Ramos (cell line): ENCODE measurements around the gene GPR32.
"Not testable (repeated sequence)": the region's sequence is repeated elsewhere in the genome, so short reads cannot be mapped to it uniquely, and the experiment has no call there.

ENCODE experiments used
- in situ Hi-C: fragments of 300-500 bp; cut with MboI; formaldehyde crosslinking; loops from one replicate; pipeline ENCODE4 v1.14.3; 2022; ENCODE audit warnings: low sequenced_read_pairs; ENCODE audit not compliant: unreplicated experiment

The GPR32 gene

DNA sequence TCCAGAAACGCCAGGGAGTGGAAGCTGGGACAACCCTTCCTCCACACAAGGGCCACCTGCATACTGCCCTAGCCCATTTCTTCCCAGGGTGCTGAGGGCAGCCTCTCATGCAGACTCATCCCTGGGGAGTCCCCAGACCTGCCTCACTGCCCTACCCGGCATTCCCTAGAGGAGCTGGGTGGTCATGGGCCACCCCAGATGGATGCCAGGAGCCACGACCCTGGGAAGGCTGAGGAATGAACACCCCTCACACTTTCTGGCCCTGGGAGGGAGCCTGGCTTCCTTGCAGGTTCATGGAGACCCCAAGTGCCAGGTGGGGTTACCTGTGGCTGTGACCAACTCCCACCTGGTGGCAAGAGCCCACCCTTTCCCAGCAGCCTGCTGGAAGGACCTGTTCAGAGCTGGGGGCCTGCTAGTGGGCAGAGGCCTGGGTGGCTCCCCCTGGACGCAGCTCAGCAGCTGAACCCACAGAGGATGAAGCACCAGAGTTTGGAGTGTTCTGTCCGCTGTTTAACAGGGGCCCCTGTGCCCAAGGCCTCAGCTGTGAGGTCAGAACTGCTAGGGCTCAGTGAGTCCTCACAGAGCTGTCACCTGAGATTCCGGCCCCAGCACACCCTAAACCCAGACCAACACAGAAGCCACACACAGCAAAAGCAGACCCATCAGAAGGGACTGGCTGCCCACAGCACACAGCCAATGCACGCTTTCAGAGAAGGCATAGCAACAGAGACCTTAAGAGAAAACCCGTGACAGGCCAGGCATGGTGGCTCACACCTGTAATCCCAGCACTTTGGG, 26.6 kb downstream of the GPR32 start:
- in situ Hi-C loops = loop anchor here (25.0 kb wide), 1 partner anchor 535 kb away; no protein-coding TSS in a partner anchor

DNA sequence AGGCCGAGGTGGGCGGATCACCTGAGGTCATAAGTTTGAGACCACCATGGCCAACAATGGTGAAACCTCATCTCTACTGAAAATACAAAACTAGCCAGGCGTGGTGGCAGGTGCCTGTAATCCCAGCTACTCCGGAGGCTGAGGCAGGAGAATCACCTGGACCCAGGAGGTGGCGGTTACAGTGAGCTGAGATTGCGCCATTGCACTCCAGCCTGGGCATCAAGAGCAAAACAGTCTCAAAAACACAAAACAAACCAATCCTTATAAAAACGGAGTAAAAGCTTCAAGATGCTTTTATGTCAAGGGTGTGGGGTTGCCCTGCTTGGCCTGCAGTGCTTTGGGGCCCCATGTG, 27.1 kb downstream of the GPR32 start:
- in situ Hi-C loops = loop anchor here (25.0 kb wide), 1 partner anchor 535 kb away; no protein-coding TSS in a partner anchor

DNA sequence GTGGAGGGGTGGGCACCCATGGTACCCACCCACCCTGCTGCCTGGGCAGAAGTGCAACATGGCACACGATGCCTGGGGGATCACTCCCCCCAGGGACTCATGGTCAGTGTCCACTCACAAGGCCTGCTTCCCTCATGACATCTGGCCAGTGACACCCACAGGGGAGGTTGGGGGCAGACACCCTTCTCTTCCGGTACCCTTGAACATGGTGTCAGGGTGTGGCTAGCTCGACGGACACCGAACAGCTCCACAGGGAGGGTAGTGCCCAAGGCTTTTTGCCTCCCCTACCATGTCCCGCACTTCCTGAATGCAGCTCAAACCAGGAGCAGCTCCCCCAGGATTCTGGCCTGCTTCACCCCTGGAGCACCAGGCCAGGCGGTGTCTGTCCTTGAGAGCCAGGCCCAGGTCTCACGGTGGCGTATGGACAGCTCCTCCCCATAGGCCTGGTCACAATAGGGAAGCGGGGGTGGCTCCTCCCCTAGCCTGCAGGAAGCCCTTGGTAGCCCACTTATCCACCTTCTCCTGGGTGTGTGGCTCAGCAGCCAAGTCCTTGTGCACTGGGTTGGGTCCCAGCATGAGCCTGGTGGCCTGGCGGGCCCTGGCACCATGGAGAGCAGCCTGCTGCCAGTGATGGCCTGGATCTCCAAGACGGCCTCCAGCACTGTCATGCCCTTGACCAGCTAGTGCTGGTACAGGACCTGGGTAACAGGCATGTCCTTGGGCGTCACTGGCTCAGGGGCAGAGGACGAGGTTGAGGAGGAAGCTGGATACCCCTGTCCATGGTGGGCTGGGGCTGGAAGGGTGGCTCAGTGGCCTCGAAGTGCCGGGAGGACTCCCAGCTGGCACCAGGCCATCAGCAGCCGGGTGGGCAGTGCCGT, 27.8 kb downstream of the GPR32 start:
- in situ Hi-C loops = loop anchor here (25.0 kb wide), 1 partner anchor 536 kb away; no protein-coding TSS in a partner anchor

DNA sequence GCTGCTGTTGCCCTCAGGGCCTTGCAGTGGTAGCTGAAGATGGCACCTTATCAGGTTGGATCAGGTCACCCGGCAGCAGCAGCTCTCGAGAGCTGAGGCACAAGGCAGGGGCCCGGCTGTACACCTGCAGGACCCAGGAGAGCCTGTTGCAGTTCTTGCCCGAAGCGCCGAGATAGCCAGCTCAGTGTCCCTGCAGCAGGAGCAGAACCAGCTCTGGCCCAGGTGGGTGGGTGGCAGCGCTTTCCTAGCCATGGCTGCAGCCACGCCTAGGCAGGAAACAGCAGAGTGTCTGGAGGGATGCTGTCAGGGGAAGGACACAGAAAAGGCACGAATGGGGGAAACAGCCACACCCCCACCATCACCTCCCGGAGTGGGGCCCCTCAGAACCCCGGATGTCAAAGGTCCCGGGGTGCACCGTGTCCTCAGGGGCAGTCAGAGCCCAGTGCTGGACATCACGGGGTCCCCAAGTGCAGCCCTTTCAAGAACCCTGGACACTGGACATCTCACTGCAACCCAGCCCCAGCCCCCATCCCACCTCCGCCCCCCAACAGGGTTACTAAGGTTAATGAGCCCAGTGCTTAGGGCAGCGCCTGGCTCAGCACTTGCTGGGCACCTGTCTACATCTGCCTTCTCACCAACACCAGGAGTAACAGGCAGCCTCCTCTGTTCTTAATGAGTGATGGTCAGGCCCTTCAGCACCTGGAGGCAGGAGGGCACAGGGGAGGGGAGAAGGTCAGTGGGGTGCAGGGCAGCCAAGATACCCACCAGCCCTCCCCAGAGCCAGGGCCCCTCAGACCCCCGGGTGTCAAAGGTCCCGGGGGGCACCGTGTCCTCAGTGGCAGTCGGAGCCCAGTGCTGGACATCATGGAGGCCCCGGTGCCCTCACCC, 28.6 kb downstream of the GPR32 start:
- in situ Hi-C loops = loop anchor here (25.0 kb wide), 1 partner anchor 537 kb away; no protein-coding TSS in a partner anchor

DNA sequence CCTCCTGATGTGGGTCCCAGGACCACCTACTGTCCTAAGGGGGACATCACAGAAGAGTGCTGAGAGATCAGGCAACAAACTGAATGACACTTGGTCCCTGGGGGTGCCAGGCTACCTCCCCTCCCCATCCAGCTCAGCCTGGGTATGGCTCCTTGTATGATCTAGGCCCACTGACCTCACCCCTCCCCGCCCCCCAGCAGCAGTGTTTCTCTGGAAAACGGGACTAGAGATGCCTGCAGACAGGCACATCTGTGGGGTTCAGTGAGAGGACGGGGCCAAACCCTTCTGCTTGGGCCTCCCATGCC, 29.2 kb downstream of the GPR32 start:
- in situ Hi-C loops = loop anchor here (25.0 kb wide), 1 partner anchor 537 kb away; no protein-coding TSS in a partner anchor

DNA sequence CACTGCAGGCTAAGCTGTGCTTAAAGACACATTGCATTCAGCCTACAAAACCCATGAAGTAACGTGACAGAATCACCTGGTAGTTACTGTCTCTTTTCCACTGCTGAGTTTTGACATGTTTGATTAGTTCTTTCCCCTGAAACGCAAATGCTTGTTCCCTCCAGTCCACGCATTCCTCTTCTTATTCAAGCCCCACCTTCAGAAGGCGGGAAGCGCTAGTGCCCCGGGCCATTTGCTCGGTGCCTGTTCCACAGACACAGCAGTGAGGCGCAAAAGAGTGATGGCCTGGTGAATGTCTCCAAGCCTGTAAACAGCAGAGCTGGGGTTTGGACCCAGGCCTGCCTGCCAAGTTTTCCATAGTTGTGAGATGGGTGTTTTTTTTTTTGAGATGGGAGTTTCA, 30.8 kb downstream of the GPR32 start:
- in situ Hi-C loops = no loop called here

DNA sequence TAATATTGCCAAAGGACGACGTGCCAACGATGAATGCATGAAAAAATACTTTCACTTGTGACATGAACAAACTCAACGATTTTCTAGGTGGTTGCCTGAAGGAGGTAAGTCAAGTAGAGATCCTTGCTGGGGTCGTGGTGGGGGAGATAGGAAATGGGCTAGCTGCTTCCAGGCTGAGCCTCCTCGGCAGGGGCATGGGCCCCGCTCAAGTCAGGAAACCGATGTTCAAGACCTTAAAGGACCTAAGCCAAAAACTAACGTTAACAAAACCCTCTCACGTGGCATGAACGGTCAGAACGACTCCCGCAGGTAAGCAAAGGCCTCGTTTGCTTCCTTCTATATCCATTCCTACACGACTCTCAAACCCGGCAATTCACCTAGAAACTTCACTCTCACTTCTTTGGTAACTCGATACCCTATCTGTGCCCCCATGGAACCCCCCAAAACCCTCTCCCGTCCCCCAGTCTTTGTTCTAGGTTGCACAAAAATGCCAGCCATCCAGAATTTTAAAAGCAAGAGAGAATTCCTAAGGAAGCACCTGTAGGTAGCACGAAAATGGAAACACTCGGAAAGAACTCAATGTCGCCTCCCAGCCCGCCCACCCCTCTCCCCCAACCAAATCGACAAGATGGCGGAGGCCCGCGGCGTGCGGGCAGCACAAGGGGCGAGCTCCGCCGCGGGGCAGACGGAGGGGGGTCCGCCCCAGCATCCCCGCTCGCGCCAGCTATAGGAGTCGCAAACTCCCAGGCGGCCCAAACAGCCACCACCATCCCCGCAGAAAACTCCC, 33.6 kb downstream of the GPR32 start:
- in situ Hi-C loops = no loop called here

DNA sequence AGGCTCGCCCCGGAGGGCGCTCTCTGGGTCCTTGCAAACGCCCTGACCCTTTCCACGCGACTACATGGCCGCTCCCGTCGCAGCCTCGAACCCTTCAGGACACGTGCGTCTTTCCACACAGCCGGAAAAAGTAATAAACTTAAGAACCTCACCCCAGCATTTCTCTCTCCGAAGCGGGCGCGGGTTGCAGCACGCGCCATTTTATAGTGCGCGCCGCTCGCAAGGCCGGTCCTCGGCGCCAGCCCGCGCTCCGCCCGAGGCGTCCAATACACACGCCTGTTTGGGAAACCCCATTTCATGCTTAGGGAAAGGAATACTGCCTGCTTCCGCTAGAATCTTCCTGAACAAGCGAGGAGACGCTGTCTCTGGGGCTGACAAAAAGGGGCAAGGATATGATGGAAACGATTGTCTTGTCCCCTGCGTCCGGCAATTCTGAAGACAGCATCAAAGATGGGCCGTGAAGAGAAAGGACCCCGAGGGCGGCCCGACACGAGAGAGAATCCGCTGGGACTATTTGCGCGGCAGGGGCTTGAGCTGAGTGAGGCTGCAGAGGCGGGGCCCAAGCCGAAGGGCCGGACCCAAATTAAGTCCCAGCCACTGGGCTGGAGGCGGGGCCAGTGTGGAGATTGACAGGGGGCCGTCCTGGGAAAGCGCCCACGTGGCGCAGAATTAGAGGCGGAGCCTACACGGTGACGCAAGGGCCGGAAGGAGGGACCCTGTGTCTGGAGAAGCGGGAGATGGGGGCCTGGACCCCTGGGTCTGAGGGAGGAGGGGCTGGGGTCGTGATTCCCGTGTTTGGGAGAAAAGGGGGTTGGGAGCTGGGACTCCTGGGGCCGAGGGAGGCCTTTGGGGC, 34.4 kb downstream of the GPR32 start:
- in situ Hi-C loops = no loop called here

DNA sequence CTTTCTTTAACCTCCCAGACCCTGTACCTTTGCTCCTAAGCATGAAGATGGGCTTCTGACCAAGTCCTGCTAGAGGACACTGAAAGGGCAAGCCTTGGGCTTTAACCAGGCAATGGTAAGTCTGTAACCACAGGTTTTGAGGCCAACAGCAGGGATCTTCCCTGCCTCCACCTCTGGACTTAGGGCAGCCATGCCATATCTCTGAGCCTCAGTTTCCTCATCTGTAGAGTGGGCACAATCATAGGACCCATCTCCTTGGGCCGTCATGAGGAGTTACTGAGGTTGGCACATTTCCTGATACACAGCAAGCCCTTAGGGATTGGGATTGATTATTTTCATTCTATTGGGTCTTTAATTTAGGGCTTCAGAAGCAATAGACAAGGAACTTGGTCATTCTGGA, 38.6 kb downstream of the GPR32 start:
- in situ Hi-C loops = no loop called here

DNA sequence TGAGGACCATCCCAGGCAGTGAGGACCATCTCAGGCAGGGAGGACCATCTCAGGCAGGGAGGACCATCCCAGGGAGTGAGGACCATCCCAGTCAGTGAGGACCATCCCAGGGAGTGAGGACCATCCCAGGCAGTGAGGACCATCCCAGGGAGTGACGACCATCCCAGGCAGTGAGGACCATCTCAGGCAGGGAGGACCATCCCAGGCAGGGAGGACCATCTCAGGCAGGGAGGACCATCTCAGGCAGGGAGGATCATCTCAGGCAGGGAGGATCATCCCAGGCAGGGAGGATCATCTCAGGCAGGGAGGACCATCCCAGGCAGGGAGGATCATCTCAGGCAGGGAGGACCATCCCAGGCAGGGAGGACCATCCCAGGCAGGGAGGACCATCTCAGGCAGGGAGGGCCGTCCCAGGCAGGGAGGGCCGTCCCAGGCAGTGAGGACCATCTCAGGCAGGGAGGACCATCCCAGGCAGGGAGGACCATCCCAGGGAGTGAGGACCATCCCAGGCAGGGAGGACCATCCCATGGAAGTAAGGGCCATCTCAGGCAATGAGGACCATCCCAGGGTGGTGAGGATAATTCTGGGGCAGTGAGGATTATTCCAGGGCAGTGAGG, 41.5 kb downstream of the GPR32 start:
- in situ Hi-C loops = not testable (repeated sequence)

DNA sequence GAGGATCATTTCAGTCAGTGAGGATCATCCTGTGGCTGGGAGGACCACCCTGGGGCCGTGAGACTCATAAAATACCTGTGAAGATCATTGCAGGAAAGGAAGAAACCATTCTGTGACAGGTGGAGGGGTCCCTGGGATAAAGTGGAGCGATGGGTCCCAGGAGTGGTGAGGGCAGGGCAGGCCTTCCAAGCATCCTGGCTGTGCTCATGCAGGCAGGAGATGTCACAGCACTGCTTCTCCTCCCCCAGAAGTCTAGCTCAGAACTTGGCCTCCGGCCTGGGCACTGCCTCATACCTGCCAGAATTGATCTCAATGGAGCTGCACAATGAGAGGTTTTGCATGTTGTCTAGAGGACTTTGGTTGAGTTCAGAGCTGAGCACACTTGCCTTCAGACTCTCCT, 42.2 kb downstream of the GPR32 start:
- in situ Hi-C loops = no loop called here

DNA sequence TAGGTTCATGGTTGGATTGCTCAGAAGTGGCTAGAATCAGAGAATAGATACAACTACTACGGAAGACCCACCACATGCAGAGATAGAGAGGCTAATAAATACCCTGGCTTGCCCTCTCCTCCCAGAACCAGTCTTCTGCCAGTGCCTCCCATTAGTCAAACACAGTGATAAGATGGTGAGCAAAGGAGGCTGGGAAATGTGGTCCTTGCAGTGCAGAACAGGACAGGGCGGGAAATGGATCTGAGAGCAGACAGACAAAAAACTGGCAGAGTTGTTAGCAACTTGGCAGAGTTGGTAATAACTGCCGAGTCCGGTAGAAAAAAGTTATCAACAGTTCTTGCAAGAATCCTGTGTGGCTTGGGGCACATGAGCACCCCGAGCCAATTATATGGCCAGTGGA, 44.6 kb downstream of the GPR32 start:
- in situ Hi-C loops = no loop called here

DNA sequence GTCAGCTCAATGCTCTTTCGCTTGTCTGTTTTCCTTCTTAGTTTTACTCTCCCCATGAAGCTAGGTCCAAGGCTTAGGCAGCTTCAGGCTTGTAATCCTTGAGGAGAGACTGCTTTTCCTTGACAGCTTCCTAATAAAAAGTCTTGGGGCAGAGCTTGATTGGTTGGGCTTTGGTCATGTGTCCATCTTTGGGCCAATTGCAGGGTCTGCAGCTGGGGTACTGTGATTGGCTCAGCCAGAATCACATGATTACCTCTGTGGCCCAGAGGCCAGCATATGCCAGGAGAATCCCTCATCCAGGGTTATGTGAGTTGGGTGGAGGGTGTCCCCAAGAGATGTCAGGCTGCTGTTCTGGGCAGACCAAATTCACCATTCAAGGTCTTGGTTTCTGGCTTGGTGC, 45.2 kb downstream of the GPR32 start:
- in situ Hi-C loops = no loop called here

DNA sequence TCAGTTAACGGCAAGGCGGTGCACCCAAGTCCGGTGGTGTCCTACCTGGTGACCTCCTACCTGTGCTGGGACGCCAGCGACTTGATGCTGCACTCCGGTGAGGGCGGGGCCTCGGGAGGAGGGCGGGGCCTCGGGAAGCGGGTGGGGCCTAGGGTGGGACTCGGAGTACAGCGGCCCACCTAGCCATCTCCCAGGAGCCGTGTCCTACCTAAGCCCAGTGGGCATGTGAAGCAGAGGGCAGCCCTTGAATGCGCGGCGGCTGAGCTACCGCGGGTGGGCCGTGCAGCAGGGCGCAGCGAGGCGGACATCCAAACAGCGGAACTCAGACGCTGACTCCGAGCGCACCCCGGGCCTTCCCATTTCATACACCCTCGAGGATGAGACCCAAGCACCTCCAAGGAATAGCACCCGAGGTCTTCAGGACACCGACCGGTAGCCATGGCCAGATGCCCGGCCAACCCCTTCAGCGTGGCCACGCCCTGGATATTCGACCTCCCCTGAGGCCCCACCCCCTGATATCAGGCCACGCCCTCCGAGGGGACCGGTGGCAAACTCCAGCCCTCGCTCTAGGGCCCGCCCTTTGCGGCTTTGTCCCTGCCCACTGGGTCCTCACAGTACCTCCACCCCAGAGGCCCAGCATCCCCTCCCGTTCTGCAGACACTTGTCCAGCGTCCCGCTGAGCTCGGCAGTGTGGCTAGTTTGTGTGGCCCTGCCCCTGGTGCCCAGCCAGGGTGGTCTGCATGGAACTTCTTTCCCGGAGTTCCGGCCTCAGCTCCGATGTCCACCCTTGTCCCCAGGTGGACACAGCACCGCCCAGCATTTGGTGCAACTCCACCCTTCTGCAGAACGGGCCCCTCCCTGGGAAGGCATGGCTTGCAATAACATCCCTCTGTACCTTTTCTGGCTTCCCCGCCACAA, 47.9 kb downstream of the GPR32 start:
- in situ Hi-C loops = no loop called here

DNA sequence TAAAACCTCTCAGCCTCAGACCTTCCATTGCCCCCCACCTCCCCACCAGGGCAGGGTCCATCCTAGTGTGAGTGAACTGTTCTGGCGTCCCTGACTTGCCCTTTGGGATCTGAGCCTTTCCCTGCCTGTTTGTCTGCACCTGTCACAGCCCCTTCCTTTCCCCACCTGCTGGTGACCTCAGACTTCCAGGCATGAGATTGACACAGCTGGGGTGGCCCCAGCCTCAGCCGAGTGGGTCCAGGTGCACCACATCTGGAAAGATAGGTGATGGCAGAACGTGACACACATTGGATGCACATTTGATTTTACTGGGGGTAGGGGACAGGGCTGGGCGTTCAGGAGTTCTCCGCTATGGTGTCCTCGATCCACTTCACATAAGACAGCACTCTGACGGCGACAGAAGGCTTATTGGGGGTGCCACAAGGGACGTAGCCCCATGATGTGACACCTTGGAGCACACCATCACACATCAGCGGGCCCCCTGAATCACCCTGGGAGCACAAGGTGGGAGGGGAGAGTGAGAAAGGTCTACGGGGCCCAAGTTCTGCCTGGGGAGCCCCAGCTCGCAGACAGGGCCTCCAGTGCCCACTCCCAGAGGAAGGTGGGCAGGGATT, 48.7 kb downstream of the GPR32 start:
- in situ Hi-C loops = no loop called here

DNA sequence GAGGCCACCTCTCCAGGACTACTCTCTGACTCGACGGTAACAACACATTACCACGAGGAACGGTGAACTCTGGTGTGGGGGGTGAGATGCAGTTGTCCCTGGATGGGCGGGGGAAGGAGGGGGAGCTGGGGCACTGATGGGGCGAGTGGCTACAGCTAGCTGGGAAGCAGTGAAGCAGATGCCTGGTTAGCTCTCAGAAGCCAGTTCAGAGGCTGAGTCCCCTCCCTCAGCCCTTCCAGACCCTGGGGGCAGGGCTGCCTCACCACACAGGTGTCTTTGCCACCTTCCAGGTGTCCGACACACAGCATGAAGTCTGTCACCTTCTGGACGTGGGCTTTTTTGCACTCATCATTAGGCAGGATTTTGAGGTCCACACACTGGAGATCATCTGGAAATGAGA, 49.4 kb downstream of the GPR32 start:
- in situ Hi-C loops = no loop called here

DNA sequence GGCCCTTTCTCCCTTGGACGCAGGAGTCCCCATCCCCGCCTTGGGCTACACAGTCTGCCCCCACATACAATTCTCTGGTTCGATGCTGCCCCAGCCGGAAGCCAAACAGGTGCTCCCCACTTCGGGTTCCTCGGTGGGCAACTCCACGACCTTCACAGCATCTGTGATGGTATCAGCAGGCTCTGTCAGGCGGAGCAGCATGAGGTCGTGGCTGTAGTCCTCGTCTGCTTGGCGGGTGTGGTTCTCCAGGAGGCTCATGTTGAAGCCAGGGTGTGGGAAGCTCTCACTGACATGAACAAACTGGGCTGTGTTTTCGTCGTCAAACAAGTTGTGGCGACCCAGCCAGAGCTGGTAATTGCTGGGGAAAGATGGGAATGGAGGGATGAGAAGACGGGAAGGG, 49.8 kb downstream of the GPR32 start:
- in situ Hi-C loops = no loop called here
